Measurements from ENCODE around the gene NEGR1. TPM values are rescaled to one million over a fixed set of nuclear protein-coding genes. Genes with fewer than 3 reads are reported as not detected.

NEGR1 gene
- total and polyA plus RNA-seq, 4 donors, result 0.08 to 0.14 (median 0.12) TPM; not detected in 1

DNA sequence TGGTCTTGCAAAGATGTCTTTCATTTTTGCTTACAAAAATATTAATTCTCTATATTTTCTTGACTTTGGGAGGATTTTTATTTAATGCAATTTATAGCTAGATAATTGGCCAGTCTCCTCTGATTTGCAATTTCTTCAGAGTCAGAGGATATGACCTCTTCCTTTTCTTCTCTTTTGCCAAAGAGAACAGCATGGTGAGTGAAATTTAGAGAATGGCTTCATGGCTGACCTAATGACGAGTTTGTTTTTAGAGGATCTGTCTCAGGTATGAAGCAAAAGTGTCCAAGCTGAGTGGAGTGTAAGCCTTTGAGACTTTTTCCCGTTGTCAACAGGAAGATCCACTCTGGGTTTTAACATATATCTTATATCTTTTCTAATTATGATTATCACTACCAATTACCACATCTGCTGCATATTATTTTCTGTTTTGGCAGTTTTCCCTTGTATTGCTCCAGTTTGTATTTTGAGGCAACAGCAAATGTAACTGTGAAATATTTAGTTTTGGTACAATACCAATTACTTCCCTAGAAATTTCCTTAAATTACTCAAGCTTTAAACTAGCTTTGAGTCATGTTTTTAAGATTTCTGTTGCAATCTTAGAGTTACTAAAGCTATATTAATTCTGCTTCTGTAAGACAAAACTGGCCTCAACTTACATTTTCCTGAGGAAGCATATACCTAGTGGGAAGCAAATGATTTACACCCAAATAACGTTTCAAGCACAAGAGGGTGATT lies 868.7 kb downstream of the NEGR1 start:
- H3K4me1 ChIP-seq (ENCODE audit: control insufficient read depth in 4 of 4, insufficient read depth in 4 of 4, low read length in 3 of 4), result no peaks in the 10 kb centered on the region
- no peak for DNase-seq (ENCODE audit: low spot score)
- no peak overlapping the region for H3K27ac ChIP-seq (ENCODE audit: low read depth in 1 of 2, low read length in 2 of 2)
- no peak overlapping the region for H3K4me3 ChIP-seq (ENCODE audit: low read depth in 1 of 3, low read length in 3 of 3)
- TF ChIP-seq SP1 (IDR thresholded peaks at IDR 0.05) (no peak), YY1 (IDR thresholded peaks at IDR 0.05) (no peak), TAF1 (conservative IDR thresholded peaks at IDR 0.05) (no peak), RAD21 (IDR thresholded peaks at IDR 0.05) (no peak), NR2F2 (IDR thresholded peaks at IDR 0.05) (no peak), HNF4G (IDR thresholded peaks at IDR 0.05) (no peak), EGR1 (IDR thresholded peaks at IDR 0.05; ENCODE audit: low read depth in 2 of 2) (no peak), RXRA (IDR thresholded peaks at IDR 0.05) (no peak), GABPA (IDR thresholded peaks at IDR 0.05 in 1 of 2, conservative IDR thresholded peaks at IDR 0.05 in 1 of 2) (no peak), FOXA2 (IDR thresholded peaks at IDR 0.05) (no peak), HNF4A (conservative IDR thresholded peaks at IDR 0.05) (no peak), JUND (IDR thresholded peaks at IDR 0.05) (no peak)
- TF ChIP-seq, protein P1, sequence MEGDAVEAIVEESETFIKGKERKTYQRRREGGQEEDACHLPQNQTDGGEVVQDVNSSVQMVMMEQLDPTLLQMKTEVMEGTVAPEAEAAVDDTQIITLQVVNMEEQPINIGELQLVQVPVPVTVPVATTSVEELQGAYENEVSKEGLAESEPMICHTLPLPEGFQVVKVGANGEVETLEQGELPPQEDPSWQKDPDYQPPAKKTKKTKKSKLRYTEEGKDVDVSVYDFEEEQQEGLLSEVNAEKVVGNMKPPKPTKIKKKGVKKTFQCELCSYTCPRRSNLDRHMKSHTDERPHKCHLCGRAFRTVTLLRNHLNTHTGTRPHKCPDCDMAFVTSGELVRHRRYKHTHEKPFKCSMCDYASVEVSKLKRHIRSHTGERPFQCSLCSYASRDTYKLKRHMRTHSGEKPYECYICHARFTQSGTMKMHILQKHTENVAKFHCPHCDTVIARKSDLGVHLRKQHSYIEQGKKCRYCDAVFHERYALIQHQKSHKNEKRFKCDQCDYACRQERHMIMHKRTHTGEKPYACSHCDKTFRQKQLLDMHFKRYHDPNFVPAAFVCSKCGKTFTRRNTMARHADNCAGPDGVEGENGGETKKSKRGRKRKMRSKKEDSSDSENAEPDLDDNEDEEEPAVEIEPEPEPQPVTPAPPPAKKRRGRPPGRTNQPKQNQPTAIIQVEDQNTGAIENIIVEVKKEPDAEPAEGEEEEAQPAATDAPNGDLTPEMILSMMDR (IDR thresholded peaks at IDR 0.05; ENCODE audit: low read depth, low read length, missing input control), result no peak
- TF ChIP-seq, protein P2, sequence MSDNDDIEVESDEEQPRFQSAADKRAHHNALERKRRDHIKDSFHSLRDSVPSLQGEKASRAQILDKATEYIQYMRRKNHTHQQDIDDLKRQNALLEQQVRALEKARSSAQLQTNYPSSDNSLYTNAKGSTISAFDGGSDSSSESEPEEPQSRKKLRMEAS (IDR thresholded peaks at IDR 0.05), result no peak
- TF ChIP-seq, protein P3, sequence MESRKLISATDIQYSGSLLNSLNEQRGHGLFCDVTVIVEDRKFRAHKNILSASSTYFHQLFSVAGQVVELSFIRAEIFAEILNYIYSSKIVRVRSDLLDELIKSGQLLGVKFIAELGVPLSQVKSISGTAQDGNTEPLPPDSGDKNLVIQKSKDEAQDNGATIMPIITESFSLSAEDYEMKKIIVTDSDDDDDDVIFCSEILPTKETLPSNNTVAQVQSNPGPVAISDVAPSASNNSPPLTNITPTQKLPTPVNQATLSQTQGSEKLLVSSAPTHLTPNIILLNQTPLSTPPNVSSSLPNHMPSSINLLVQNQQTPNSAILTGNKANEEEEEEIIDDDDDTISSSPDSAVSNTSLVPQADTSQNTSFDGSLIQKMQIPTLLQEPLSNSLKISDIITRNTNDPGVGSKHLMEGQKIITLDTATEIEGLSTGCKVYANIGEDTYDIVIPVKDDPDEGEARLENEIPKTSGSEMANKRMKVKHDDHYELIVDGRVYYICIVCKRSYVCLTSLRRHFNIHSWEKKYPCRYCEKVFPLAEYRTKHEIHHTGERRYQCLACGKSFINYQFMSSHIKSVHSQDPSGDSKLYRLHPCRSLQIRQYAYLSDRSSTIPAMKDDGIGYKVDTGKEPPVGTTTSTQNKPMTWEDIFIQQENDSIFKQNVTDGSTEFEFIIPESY (IDR thresholded peaks at IDR 0.05), result no peak
- TF ChIP-seq, protein P4, sequence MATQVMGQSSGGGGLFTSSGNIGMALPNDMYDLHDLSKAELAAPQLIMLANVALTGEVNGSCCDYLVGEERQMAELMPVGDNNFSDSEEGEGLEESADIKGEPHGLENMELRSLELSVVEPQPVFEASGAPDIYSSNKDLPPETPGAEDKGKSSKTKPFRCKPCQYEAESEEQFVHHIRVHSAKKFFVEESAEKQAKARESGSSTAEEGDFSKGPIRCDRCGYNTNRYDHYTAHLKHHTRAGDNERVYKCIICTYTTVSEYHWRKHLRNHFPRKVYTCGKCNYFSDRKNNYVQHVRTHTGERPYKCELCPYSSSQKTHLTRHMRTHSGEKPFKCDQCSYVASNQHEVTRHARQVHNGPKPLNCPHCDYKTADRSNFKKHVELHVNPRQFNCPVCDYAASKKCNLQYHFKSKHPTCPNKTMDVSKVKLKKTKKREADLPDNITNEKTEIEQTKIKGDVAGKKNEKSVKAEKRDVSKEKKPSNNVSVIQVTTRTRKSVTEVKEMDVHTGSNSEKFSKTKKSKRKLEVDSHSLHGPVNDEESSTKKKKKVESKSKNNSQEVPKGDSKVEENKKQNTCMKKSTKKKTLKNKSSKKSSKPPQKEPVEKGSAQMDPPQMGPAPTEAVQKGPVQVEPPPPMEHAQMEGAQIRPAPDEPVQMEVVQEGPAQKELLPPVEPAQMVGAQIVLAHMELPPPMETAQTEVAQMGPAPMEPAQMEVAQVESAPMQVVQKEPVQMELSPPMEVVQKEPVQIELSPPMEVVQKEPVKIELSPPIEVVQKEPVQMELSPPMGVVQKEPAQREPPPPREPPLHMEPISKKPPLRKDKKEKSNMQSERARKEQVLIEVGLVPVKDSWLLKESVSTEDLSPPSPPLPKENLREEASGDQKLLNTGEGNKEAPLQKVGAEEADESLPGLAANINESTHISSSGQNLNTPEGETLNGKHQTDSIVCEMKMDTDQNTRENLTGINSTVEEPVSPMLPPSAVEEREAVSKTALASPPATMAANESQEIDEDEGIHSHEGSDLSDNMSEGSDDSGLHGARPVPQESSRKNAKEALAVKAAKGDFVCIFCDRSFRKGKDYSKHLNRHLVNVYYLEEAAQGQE (IDR thresholded peaks at IDR 0.05), result no peak
- TF ChIP-seq, protein P5, sequence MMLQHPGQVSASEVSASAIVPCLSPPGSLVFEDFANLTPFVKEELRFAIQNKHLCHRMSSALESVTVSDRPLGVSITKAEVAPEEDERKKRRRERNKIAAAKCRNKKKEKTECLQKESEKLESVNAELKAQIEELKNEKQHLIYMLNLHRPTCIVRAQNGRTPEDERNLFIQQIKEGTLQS (IDR thresholded peaks at IDR 0.05), result no peak
- H3K36me3 ChIP-seq (ENCODE audit: control insufficient read depth in 4 of 4, insufficient read depth in 3 of 4, low read depth in 1 of 4, low read length in 3 of 4), result no peaks in the 10 kb centered on the region
- peaks cover 0 to 3% (median 0%) of the 10 kb centered on the region in 4 donors for H3K9me3 ChIP-seq (ENCODE audit: control insufficient read depth in 4 of 4, low read length in 3 of 4)
- no peaks in the 10 kb centered on the region for H3K27me3 ChIP-seq (ENCODE audit: control insufficient read depth in 4 of 4, insufficient read depth in 4 of 4, low read length in 3 of 4)
- WGBS, result 42% methylated on average over 3 of the region's 3 CpGs
- H3K9ac ChIP-seq (ENCODE audit: low read depth in 1 of 2, low read length in 2 of 2), result no peak overlapping the region
